ENCODE data around the gene CD1D.

- TF ChIP-seq POLR2AphosphoS5 (IDR thresholded peaks at IDR 0.05; ENCODE audit: low read depth, low read length) (no peak), CTCF (IDR thresholded peaks at IDR 0.05) (no peak), SIN3A (IDR thresholded peaks at IDR 0.05; ENCODE audit: borderline replicate concordance, insufficient read depth, low read depth, low read length) (no peak)
Observed at GRCh38 chr1:158131217-158131616, 49.5 kb upstream of the CD1D start.
